ENCODE measurements around the gene ELN. TPM values are rescaled to one million over a fixed set of nuclear protein-coding genes. Genes with fewer than 3 reads are reported as not detected.

ELN gene
- total RNA-seq, 2 donors from 2014 or later, result 6.9 to 12.6 TPM

DNA sequence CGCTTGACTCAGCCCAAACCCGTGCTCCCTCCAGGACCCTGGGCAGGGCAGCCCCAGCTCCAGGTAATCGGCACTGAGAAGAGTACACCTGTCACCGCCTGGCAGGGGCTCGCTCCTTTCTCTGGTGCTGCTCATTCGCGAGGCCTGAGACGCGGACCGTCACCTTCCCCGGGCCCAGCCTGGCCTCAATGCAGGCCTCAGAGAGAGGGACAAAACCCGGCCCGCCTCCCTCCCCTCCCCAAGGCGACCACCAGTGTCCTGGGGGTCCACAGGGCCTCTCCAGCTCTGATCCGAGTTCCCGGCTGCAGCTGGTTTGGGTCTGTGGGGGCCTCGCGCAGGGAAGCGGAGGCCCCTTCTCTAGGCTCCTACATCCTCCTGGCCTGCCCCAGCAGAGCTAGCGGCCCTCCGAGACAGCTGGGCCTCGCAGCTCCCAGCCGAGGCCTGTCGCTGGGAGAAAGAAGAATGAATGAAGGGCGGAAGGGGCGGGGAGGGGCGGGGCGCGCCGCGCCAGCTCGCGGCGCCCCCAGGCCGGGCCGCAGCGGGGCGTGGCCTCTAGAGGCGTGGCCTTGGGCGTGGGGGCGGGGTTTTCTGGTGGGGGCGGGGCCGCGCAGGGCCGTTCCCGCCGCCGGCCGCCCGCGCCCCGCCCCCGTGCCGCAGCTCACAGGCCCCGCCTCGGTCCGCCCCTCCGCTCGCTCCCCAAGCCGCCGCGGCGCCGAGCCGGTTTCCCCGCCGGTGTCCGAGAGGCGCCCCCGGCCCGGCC is 55.3 kb downstream of the ELN start, which contains the start of gene LIMK1:
LIMK1 (plus strand) TSS at position 688 of the 760 bp plus-strand sequence. CDS start 187 bp downstream, outside the sequence.
- peak; percentile 79 for DNase-seq
- no peaks in the 10 kb centered on the region for H3K36me3 ChIP-seq
- TF ChIP-seq, protein P1, sequence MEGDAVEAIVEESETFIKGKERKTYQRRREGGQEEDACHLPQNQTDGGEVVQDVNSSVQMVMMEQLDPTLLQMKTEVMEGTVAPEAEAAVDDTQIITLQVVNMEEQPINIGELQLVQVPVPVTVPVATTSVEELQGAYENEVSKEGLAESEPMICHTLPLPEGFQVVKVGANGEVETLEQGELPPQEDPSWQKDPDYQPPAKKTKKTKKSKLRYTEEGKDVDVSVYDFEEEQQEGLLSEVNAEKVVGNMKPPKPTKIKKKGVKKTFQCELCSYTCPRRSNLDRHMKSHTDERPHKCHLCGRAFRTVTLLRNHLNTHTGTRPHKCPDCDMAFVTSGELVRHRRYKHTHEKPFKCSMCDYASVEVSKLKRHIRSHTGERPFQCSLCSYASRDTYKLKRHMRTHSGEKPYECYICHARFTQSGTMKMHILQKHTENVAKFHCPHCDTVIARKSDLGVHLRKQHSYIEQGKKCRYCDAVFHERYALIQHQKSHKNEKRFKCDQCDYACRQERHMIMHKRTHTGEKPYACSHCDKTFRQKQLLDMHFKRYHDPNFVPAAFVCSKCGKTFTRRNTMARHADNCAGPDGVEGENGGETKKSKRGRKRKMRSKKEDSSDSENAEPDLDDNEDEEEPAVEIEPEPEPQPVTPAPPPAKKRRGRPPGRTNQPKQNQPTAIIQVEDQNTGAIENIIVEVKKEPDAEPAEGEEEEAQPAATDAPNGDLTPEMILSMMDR (IDR thresholded peaks at IDR 0.05), result no peak
- H3K4me1 ChIP-seq, result peaks cover 4% of the 10 kb centered on the region
- intact Hi-C loops (cut with DNase I), result no loop called here
- no peaks in the 10 kb centered on the region for H3K9me3 ChIP-seq
- peak within 1 kb of the TSS; percentile 12 for H3K27ac ChIP-seq
- peak within 1 kb of the TSS; percentile 74 for H3K4me3 ChIP-seq
- H3K9ac ChIP-seq (ENCODE audit: low read depth in 2 of 2, low read length in 2 of 2), result peak within 1 kb of the TSS; percentile 66 to 70
- no peaks in the 10 kb centered on the region for H3K27me3 ChIP-seq

- H3K27ac ChIP-seq, result peak overlapping the region; percentile 12
- H3K4me1 ChIP-seq, result peaks cover 4% of the 10 kb centered on the region
- peak; percentile 63 for DNase-seq
- intact Hi-C loops (cut with DNase I), result no loop called here
- no peaks in the 10 kb centered on the region for H3K36me3 ChIP-seq
- H3K27me3 ChIP-seq, result no peaks in the 10 kb centered on the region
- H3K9ac ChIP-seq (ENCODE audit: low read depth in 2 of 2, low read length in 2 of 2), result peak overlapping the region; percentile 66 to 70
- TF ChIP-seq, protein P1 (IDR thresholded peaks at IDR 0.05), result no peak
- peak overlapping the region; percentile 74 for H3K4me3 ChIP-seq
- no peaks in the 10 kb centered on the region for H3K9me3 ChIP-seq
These were observed 56.2 kb downstream of the ELN start for GRCh38 chr7:74083928-74084721.

DNA sequence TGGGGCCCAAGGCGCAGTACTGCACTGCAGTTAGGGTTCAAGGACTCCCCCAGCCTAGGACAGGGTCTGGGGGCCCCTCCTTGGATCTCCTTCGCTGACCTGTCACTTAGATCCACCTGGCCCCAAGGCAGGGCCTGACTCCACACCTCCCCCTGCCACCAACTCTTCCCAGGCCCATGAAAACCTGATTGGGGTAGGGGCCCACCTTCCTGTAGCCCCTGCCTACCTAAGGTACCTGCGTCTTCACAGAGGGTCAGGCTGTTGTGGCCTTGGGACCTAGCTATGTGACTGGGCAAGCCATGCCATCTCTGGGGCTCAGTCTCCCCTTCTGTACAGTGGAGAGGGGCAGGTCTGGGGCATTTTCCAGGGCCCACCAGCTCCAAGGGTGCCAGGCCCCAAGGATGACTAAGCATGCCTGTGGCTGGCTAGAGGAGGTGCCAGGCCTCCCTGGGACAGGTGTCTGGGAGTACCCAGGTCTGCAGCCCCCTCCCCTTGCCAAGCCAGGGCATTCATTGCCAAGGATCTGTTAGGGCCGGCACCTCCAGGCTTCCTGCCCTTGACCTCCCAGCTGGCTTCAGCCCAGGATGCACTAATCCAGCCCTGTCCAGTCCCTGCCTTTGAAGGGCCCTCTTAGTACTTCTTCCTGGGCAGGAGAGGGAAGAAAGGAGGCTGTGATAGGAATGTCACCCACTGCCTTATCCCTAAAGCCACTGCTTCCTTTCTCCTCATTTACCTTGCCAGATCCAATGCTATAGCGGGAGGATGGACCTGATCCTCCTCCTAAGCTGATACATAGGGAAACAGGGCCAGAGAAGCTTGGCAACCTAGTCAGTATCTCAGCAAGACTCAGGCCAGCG is 57.0 kb downstream of the ELN start:
- no peaks in the 10 kb centered on the region for H3K36me3 ChIP-seq
- TF ChIP-seq, protein P1 (IDR thresholded peaks at IDR 0.05), result no peak
- H3K27me3 ChIP-seq, result no peaks in the 10 kb centered on the region
- H3K9ac ChIP-seq (ENCODE audit: low read depth in 2 of 2, low read length in 2 of 2), result peak overlapping the region; percentile 66 to 70
- peak overlapping the region; percentile 74 for H3K4me3 ChIP-seq
- DNase-seq, result no peak
- no peaks in the 10 kb centered on the region for H3K9me3 ChIP-seq
- H3K27ac ChIP-seq, result peak overlapping the region; percentile 12
- intact Hi-C loops (cut with DNase I), result no loop called here
- peaks cover 4% of the 10 kb centered on the region for H3K4me1 ChIP-seq

GRCh38 chr7:74087791-74088453 is 59.9 kb downstream of the ELN start:
- Histone ChIP-seq H3K4me1 (peaks cover 4% of the 10 kb centered on the region), H3K9ac (ENCODE audit: low read depth in 2 of 2, low read length in 2 of 2) (no peak overlapping the region), H3K27ac (no peak overlapping the region), H3K27me3 (no peaks in the 10 kb centered on the region), H3K4me3 (no peak overlapping the region), H3K36me3 (no peaks in the 10 kb centered on the region), H3K9me3 (no peaks in the 10 kb centered on the region)
- intact Hi-C loops (cut with DNase I), result no loop called here
- TF ChIP-seq, protein P1 (IDR thresholded peaks at IDR 0.05), result no peak
- DNase-seq, result no peak

All from colonic mucosa (tissue), 4 donors.